OCI-LY1 (cell line): ENCODE measurements around the gene PLA2G6.

ENCODE experiments used
- CTCF ChIP-seq: fragments of 200-600 bp; sonication (generic), shearing (Covaris generic); IDR thresholded peaks from 2 replicates; pipeline ENCODE4 v1.5.1; 2017; ENCODE audit warnings: mild to moderate bottlenecking, antibody characterized with exemption, low read length, moderate library complexity, mixed read lengths
- EZH2 ChIP-seq: fragments of 200-600 bp; sonication (generic), shearing (Covaris generic); IDR thresholded peaks from 2 replicates; pipeline ENCODE4 v1.8.0; 2017; ENCODE audit warnings: borderline replicate concordance, mixed run types, mild to moderate bottlenecking, antibody characterized with exemption, low read length, moderate library complexity, mixed read lengths

- TF ChIP-seq CTCF (no peak), EZH2 (no peak)
Observed at GRCh38 chr22:38086942-38087341, 94.7 kb downstream of the PLA2G6 start.
